Right atrium auricular region (tissue), 2 donors: ENCODE measurements around the gene CDK8. TPM values are rescaled to one million over a fixed set of nuclear protein-coding genes. Genes with fewer than 3 reads are reported as not detected.

Experiments
- DNase-seq: peaks from one replicate; pipeline ENCODE4 v3.0.0-alpha.2; 2019; ENCODE audit warnings: low spot score
- H3K27ac ChIP-seq, 2 donors: fragments of 200-600 bp; sonication (generic); 1 replicate in 1 of 2; 2 replicates in 1 of 2; pipeline ENCODE4 v1.5.1; 2016 to 2019
- H3K27me3 ChIP-seq, 2 donors: fragments of 200-600 bp; sonication (generic); one replicate each; pipeline versions ENCODE4 v1.5.1 to v1.6.0; 2017 to 2019
- H3K36me3 ChIP-seq: fragments of 200-600 bp; sonication (generic); one replicate; pipeline ENCODE4 v1.5.1; 2016
- H3K4me1 ChIP-seq, 2 donors: fragments of 200-600 bp; sonication (generic); one replicate each; pipeline versions ENCODE4 v1.5.1 to v1.6.0; 2017 to 2019
- H3K4me3 ChIP-seq, 2 donors: fragments of 200-600 bp; sonication (generic); 1 replicate in 1 of 2; 2 replicates in 1 of 2; pipeline ENCODE4 v1.5.1; 2017 to 2019; ENCODE audit warnings: mild to moderate bottlenecking in 1 of 2, moderate library complexity in 1 of 2
- H3K9me3 ChIP-seq, 2 donors: fragments of 200-600 bp; sonication (generic); one replicate each; pipeline ENCODE4 v1.5.1; 2019
- total RNA-seq, 2 donors: library from RNA; depleted of rRNA; stranded (reverse); fragments of >200 nt; gene quantifications; one replicate each; pipeline ENCODE4 v1.1.0, GENCODE V29; 2016
- TF ChIP-seq, protein P1 (sequence below), 2 donors: fragments of 200-600 bp; sonication (generic); IDR thresholded peaks; one replicate each; pipeline ENCODE4 v1.5.1; 2019; ENCODE audit warnings: antibody characterized with exemption in 2 of 2

Gene CDK8
- total RNA-seq, 2 donors from 2014 or later, result 8.6 to 10.4 TPM

- Histone ChIP-seq H3K36me3 (peaks cover 58% of the 10 kb centered on the region), H3K4me1 (peaks cover 0 to 22% of the 10 kb centered on the region in 2 donors), H3K4me3 (no peak overlapping the region), H3K27ac (no peak overlapping the region), H3K27me3 (no peaks in the 10 kb centered on the region), H3K9me3 (no peaks in the 10 kb centered on the region)
- TF ChIP-seq, protein P1, sequence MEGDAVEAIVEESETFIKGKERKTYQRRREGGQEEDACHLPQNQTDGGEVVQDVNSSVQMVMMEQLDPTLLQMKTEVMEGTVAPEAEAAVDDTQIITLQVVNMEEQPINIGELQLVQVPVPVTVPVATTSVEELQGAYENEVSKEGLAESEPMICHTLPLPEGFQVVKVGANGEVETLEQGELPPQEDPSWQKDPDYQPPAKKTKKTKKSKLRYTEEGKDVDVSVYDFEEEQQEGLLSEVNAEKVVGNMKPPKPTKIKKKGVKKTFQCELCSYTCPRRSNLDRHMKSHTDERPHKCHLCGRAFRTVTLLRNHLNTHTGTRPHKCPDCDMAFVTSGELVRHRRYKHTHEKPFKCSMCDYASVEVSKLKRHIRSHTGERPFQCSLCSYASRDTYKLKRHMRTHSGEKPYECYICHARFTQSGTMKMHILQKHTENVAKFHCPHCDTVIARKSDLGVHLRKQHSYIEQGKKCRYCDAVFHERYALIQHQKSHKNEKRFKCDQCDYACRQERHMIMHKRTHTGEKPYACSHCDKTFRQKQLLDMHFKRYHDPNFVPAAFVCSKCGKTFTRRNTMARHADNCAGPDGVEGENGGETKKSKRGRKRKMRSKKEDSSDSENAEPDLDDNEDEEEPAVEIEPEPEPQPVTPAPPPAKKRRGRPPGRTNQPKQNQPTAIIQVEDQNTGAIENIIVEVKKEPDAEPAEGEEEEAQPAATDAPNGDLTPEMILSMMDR (IDR thresholded peaks at IDR 0.05), result no peak
- DNase-seq, result no peak
Observed at GRCh38 chr13:26219726-26220125, 34.2 kb upstream of the CDK8 start.

DNA sequence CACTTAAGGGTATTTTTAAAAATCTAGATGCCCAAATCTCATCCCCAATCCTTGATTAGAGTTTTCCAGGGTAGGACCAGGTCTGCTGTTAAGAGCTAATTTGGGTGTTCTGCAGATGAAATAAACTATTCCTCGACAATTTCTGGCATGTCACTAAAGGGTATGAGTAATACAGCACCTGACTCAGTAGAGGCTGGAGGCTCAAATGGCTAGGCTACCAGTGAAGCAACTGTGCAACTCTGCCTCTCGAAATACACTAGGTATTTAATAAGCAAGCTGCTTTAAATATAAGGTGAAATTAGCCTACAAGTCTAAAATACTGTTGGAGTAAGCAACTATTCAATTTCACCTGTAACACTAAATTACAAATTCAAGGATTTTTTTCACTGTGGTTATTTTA is 33.4 kb upstream of the CDK8 start:
- peaks cover 0 to 22% of the 10 kb centered on the region in 2 donors for H3K4me1 ChIP-seq
- no peak for DNase-seq
- no peaks in the 10 kb centered on the region for H3K27me3 ChIP-seq
- peaks cover 49% of the 10 kb centered on the region for H3K36me3 ChIP-seq
- H3K9me3 ChIP-seq, result no peaks in the 10 kb centered on the region
- no peak overlapping the region for H3K27ac ChIP-seq
- peak overlapping the region in 1 of 2 donors; percentile 100 for H3K4me3 ChIP-seq
- TF ChIP-seq, protein P1 (IDR thresholded peaks at IDR 0.05), result no peak

DNA sequence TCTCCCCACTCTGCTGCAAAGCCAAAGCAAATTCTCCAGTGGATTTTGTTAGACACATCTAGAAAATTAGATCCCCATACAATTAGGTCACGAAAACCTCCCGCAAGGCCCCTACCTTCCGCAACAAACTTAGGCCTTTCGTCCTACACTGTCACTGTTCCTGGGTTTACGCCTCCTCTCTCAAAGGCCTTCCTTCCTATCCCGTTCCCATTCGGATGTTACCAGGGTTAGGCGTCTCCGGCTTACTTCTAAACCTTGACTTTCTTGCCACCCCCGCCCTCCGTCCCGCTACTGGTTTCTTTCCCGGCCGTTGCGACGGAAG is 32.6 kb upstream of the CDK8 start:
- TF ChIP-seq, protein P1 (IDR thresholded peaks at IDR 0.05), result no peak
- H3K4me1 ChIP-seq, result peaks cover 0 to 22% of the 10 kb centered on the region in 2 donors
- H3K4me3 ChIP-seq, result peak overlapping the region; percentile 100
- no peaks in the 10 kb centered on the region for H3K27me3 ChIP-seq
- no peak for DNase-seq
- H3K9me3 ChIP-seq, result no peaks in the 10 kb centered on the region
- peaks cover 41% of the 10 kb centered on the region for H3K36me3 ChIP-seq
- H3K27ac ChIP-seq, result peak overlapping the region; percentile 95 to 98

GRCh38 chr13:26221721-26222519 is 32.0 kb upstream of the CDK8 start, which contains the start of gene RNF6:
RNF6 (minus strand) TSS chr13:26222314; CDS start chr13:26219649, 2,665 bp downstream.
- Histone ChIP-seq H3K4me3 (peak within 1 kb of the TSS; percentile 100), H3K27me3 (no peaks in the 10 kb centered on the region), H3K36me3 (peaks cover 36% of the 10 kb centered on the region), H3K4me1 (peaks cover 0 to 22% of the 10 kb centered on the region in 2 donors), H3K9me3 (no peaks in the 10 kb centered on the region), H3K27ac (peak within 1 kb of the TSS; percentile 95 to 98)
- DNase-seq, result peak; percentile 98
- TF ChIP-seq, protein P1 (IDR thresholded peaks at IDR 0.05), result peak in 1 of 2 donors; percentile 29

- peaks cover 29% of the 10 kb centered on the region for H3K36me3 ChIP-seq
- H3K27me3 ChIP-seq, result no peaks in the 10 kb centered on the region
- no peak for DNase-seq
- H3K4me3 ChIP-seq, result peak overlapping the region; percentile 100
- H3K9me3 ChIP-seq, result no peaks in the 10 kb centered on the region
- peaks cover 0 to 22% of the 10 kb centered on the region in 2 donors for H3K4me1 ChIP-seq
- TF ChIP-seq, protein P1 (IDR thresholded peaks at IDR 0.05), result no peak
- H3K27ac ChIP-seq, result peak overlapping the region; percentile 95 to 98
Observed at GRCh38 chr13:26222520-26223046, 31.3 kb upstream of the CDK8 start.
